Activated T-helper 2 cell treated with anti-CD3 and anti-CD28 coated beads, Interferon-gamma antibody, Interleukin-2, Interleukin-4, amounts not matched to agents 10 μg/mL and 5 μg/mL and 100 μg/mL, durations not matched to agents 14 hours and 24 hours and 36 hours (primary cell): ENCODE measurements around the gene TRAFD1. TPM values are rescaled to one million over a fixed set of nuclear protein-coding genes. Genes with fewer than 3 reads are reported as not detected.

ENCODE experiments used
- DNase-seq: peaks from one replicate; pipeline ENCODE4 v3.0.0; 2021; ENCODE audit warnings: low spot score
- H3K27ac Mint-ChIP-seq: one replicate; pipeline ENCODE4 v1.8.0; 2021; ENCODE audit warnings: mixed read lengths
- H3K27me3 Mint-ChIP-seq: one replicate; pipeline ENCODE4 v1.8.0; 2021; ENCODE audit warnings: low read depth, mixed read lengths
- H3K36me3 Mint-ChIP-seq: one replicate; pipeline ENCODE4 v1.8.0; 2021; ENCODE audit warnings: low read depth, mixed read lengths
- H3K4me1 Mint-ChIP-seq: one replicate; pipeline ENCODE4 v1.8.0; 2021; ENCODE audit warnings: low read depth, mixed read lengths
- H3K4me3 Mint-ChIP-seq: one replicate; pipeline ENCODE4 v1.8.0; 2021; ENCODE audit warnings: low read depth, mild to moderate bottlenecking, moderate library complexity, mixed read lengths
- H3K9me3 Mint-ChIP-seq: one replicate; pipeline ENCODE4 v1.8.0; 2021; ENCODE audit warnings: mixed read lengths
- intact Hi-C: fragments of 100-400 bp; cut with micrococcal nuclease; formaldehyde crosslinking; loops from one replicate; pipeline ENCODE4 v1.15.1; 2023
- total RNA-seq: library from RNA; stranded (reverse); gene quantifications from 2 replicates; pipeline ENCODE4 v1.2.3, GENCODE V29; 2022

TRAFD1 gene
- total RNA-seq, 1 donor from 2014 or later: 34.7 TPM

- intact Hi-C loops: loop anchor here (10.0 kb wide), 1 partner anchor 278 kb away; the partner anchor contains the start of gene MAPKAPK5
- no peak for DNase-seq
- Mint-ChIP-seq H3K27ac (no peak overlapping the region), H3K36me3 (peaks cover 10% of the 10 kb centered on the region), H3K9me3 (no peaks in the 10 kb centered on the region), H3K4me1 (peaks cover 21% of the 10 kb centered on the region), H3K27me3 (peaks cover 8% of the 10 kb centered on the region), H3K4me3 (no peak overlapping the region)
Measured at GRCh38 chr12:112122823-112123690, 2.3 kb upstream of the TRAFD1 start.

- Mint-ChIP-seq H3K27me3 (peaks cover 5% of the 10 kb centered on the region), H3K4me3 (peak overlapping the region; percentile 39), H3K4me1 (peaks cover 33% of the 10 kb centered on the region), H3K9me3 (no peaks in the 10 kb centered on the region), H3K27ac (no peak overlapping the region), H3K36me3 (peaks cover 10% of the 10 kb centered on the region)
- intact Hi-C loops: loop anchor here (1.0 to 10.0 kb wide), 3 partner anchors 17 to 438 kb away; partner anchors contain the start of genes ACAD10, BRAP, MAPKAPK5 and NAA25
- no peak for DNase-seq
Measured at GRCh38 chr12:112124918-112125249, 476 bp upstream of the TRAFD1 start.

- H3K27me3 Mint-ChIP-seq: no peaks in the 10 kb centered on the region
- no peaks in the 10 kb centered on the region for H3K9me3 Mint-ChIP-seq
- intact Hi-C loops: loop anchor here (1.0 to 10.0 kb wide), 3 partner anchors 18 to 439 kb away; partner anchors contain the start of genes ACAD10, BRAP, MAPKAPK5 and NAA25
Measured at GRCh38 chr12:112126000-112126438, 659 bp downstream of the TRAFD1 start.

GRCh38 chr12:112126911-112127310 is 1.6 kb downstream of the TRAFD1 start:
- H3K4me3 Mint-ChIP-seq: peak overlapping the region; percentile 88
- H3K27me3 Mint-ChIP-seq: no peaks in the 10 kb centered on the region
- intact Hi-C loops: loop anchor here (5.0 to 10.0 kb wide), 2 partner anchors 282 to 440 kb away; partner anchors contain the start of genes ACAD10, BRAP and MAPKAPK5
- no peaks in the 10 kb centered on the region for H3K9me3 Mint-ChIP-seq
- H3K4me1 Mint-ChIP-seq: peaks cover 40% of the 10 kb centered on the region
- no peak for DNase-seq
- H3K27ac Mint-ChIP-seq: peak overlapping the region; percentile 81
- peaks cover 18% of the 10 kb centered on the region for H3K36me3 Mint-ChIP-seq

More at GRCh38 chr12:112126000-112126438, 659 bp downstream of the TRAFD1 start:
- Mint-ChIP-seq H3K4me3 (peak overlapping the region; percentile 88), H3K27ac (peak overlapping the region; percentile 81), H3K36me3 (peaks cover 12% of the 10 kb centered on the region), H3K4me1 (peaks cover 33% of the 10 kb centered on the region)
- DNase-seq: no peak

- H3K36me3 Mint-ChIP-seq: peaks cover 39% of the 10 kb centered on the region
- peak overlapping the region; percentile 72 for H3K27ac Mint-ChIP-seq
- H3K4me3 Mint-ChIP-seq: peak overlapping the region; percentile 72
- no peak for DNase-seq
- H3K9me3 Mint-ChIP-seq: no peaks in the 10 kb centered on the region
- H3K4me1 Mint-ChIP-seq: peaks cover 45% of the 10 kb centered on the region
- intact Hi-C loops: loop anchor here (1.0 to 5.0 kb wide), 9 partner anchors 22 to 256 kb away; partner anchors contain the start of genes ERP29, NAA25 and TMEM116
- no peaks in the 10 kb centered on the region for H3K27me3 Mint-ChIP-seq
Measured at GRCh38 chr12:112130441-112130998, 5.2 kb downstream of the TRAFD1 start.

- H3K27ac Mint-ChIP-seq: no peak overlapping the region
- intact Hi-C loops: loop anchor here (2.0 to 5.0 kb wide), 4 partner anchors 34 to 255 kb away; partner anchors contain the start of genes ERP29 and TMEM116
- no peak for DNase-seq
- H3K4me3 Mint-ChIP-seq: no peak overlapping the region
- peaks cover 37% of the 10 kb centered on the region for H3K36me3 Mint-ChIP-seq
- no peaks in the 10 kb centered on the region for H3K9me3 Mint-ChIP-seq
- peaks cover 42% of the 10 kb centered on the region for H3K4me1 Mint-ChIP-seq
- H3K27me3 Mint-ChIP-seq: no peaks in the 10 kb centered on the region
Measured at GRCh38 chr12:112131686-112132085, 6.3 kb downstream of the TRAFD1 start.

GRCh38 chr12:112133418-112133817 is 8.1 kb downstream of the TRAFD1 start:
- Mint-ChIP-seq H3K27me3 (no peaks in the 10 kb centered on the region), H3K9me3 (no peaks in the 10 kb centered on the region), H3K4me1 (peaks cover 28% of the 10 kb centered on the region), H3K4me3 (no peak overlapping the region), H3K36me3 (peaks cover 35% of the 10 kb centered on the region), H3K27ac (no peak overlapping the region)
- DNase-seq: no peak
- intact Hi-C loops: loop anchor here (5.0 kb wide), 2 partner anchors 36 to 181 kb away; no protein-coding TSS in a partner anchor

GRCh38 chr12:112134731-112135130 is 9.4 kb downstream of the TRAFD1 start:
- H3K27ac Mint-ChIP-seq: no peak overlapping the region
- H3K36me3 Mint-ChIP-seq: peaks cover 40% of the 10 kb centered on the region
- no peak overlapping the region for H3K4me3 Mint-ChIP-seq
- no peaks in the 10 kb centered on the region for H3K27me3 Mint-ChIP-seq
- intact Hi-C loops: loop anchor here (5.0 kb wide), 2 partner anchors 37 to 182 kb away; no protein-coding TSS in a partner anchor
- H3K9me3 Mint-ChIP-seq: no peaks in the 10 kb centered on the region
- no peak for DNase-seq
- H3K4me1 Mint-ChIP-seq: peaks cover 20% of the 10 kb centered on the region

- Mint-ChIP-seq H3K9me3 (no peaks in the 10 kb centered on the region), H3K4me3 (no peak overlapping the region), H3K36me3 (peaks cover 56% of the 10 kb centered on the region), H3K4me1 (no peaks in the 10 kb centered on the region), H3K27ac (no peak overlapping the region), H3K27me3 (no peaks in the 10 kb centered on the region)
- no peak for DNase-seq
- intact Hi-C loops: no loop called here
Measured at GRCh38 chr12:112140728-112141127, 15.4 kb downstream of the TRAFD1 start.

- Mint-ChIP-seq H3K36me3 (peaks cover 66% of the 10 kb centered on the region), H3K9me3 (no peaks in the 10 kb centered on the region), H3K27ac (no peak overlapping the region), H3K4me1 (no peaks in the 10 kb centered on the region), H3K4me3 (no peak overlapping the region), H3K27me3 (no peaks in the 10 kb centered on the region)
- intact Hi-C loops: no loop called here
- no peak for DNase-seq
Measured at GRCh38 chr12:112146123-112146522, 20.8 kb downstream of the TRAFD1 start.

- no peak overlapping the region for H3K4me3 Mint-ChIP-seq
- no peaks in the 10 kb centered on the region for H3K9me3 Mint-ChIP-seq
- intact Hi-C loops: no loop called here
- no peak for DNase-seq
- H3K36me3 Mint-ChIP-seq: peaks cover 69% of the 10 kb centered on the region
- peaks cover 4% of the 10 kb centered on the region for H3K4me1 Mint-ChIP-seq
- H3K27me3 Mint-ChIP-seq: no peaks in the 10 kb centered on the region
- H3K27ac Mint-ChIP-seq: no peak overlapping the region
Measured at GRCh38 chr12:112148031-112148513, 22.7 kb downstream of the TRAFD1 start.

GRCh38 chr12:112149596-112149995 is 24.2 kb downstream of the TRAFD1 start:
- Mint-ChIP-seq H3K36me3 (peaks cover 75% of the 10 kb centered on the region), H3K27me3 (no peaks in the 10 kb centered on the region), H3K9me3 (no peaks in the 10 kb centered on the region), H3K4me1 (peaks cover 4% of the 10 kb centered on the region), H3K4me3 (no peak overlapping the region), H3K27ac (no peak overlapping the region)
- DNase-seq: no peak
- intact Hi-C loops: no loop called here
